Activated effector memory CD4-positive, alpha-beta T cell treated with anti-CD3 and anti-CD28 coated beads, Interleukin-2, amount 50 U/mL, for 16 hours (primary cell): ENCODE measurements around the gene DAAM2.

Experiments used
- DNase-seq: peaks from one replicate; pipeline ENCODE4 v3.0.0-alpha.2; 2020

DAAM2 gene

DNA sequence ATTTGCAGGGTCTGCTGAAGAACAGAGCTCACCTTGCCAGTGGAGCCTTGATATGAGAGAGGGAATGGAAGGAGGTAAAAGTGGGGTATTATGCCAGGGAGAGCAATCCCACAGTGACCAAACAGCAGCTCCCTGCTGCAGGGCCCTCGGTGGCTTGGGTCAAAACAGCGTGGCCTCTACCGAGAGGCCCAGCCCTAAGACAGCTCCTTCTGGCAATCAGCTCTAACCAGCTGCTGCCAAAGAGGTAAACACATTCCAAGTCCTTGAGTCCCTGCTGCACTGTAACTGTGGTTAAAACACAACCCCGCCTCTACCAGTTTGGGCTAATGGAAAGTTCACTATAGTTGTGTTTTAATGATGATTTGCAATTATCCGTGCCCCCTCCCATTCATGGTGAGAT, 1.4 kb upstream of the DAAM2 start:
- no peak for DNase-seq

DNA sequence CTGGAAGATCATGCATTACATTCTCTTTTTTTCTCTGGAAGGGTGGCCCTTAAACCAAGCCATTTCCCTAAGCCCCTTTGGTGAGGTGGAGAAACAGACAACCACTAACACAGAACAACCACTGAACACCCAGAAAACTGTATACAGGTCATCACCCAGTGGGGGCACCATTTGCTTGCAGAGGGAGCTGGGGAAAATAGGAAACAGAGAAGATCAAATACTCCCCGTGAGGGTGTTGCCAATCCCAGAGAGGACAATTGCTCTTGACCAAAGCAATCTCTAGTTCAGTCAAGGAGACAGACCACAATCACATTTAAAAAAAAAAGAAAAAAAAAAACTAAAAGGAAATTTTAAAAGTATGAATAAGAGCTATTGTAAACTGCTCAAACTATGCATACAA, 865 bp upstream of the DAAM2 start:
- DNase-seq, result no peak

DNA sequence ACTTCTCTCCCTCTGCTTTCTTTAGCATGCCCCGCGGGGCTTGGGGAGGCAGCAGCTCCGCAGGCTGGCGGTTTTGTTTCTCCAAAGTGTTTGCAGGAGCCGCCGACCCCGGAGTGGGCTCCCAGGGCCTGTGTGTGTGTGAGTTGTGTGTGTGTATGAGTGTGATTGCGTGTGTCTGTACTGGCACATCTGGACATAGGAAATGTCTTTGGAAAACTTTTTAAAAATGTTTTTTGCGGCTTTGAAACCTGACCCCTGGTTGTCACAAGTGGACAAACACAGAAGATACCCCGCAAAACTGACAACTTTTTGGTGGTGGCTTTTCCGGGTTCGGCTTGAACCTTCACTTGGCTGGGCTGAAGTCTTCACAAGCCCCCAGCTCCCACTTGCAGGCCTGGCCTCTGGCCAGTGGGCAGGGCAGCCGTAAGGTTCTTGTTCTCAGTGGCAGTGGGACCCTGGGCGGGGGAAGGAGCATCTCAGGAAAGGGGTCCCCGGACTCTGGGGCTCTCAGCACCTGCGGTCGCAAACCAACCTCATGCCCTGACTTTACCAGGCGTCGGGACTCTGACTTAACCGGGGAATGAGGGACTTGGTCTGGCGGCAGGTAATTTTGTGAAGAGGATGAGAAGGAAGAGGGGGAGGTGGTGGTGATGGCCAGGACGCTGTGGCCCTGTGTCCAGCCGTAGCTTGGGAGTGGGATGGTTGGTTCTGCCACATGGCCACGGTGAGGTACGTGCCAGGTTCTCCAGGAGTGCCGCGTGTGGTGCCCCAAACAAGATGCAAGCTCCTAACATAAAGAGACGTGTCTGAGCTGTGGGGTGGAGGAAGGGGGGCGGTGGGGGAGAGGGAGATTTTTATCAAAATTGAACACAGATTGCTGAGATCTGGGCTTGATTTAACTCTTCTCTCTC, 619 bp downstream of the DAAM2 start:
- DNase-seq, result no peak

DNA sequence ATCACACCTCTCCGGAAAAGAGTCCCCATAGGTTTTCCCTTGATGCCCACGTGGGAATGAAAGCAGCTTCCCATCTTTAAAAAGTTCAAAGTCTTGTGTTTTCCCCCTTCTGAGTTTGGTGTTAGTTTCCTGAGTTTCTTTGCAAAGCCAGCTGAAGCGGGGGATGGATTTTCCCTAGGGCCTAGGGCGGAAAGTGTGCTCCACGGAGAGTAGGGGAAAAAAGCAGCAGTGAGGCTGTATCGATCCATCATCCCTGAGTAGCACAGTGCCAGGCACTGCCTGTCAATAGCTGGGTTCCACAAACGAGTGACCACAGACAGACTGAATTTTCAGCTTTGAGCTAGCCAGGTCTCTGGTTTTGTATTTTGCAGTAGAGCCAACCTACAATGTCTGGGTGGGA, 1.3 kb downstream of the DAAM2 start:
- DNase-seq, result no peak

DNA sequence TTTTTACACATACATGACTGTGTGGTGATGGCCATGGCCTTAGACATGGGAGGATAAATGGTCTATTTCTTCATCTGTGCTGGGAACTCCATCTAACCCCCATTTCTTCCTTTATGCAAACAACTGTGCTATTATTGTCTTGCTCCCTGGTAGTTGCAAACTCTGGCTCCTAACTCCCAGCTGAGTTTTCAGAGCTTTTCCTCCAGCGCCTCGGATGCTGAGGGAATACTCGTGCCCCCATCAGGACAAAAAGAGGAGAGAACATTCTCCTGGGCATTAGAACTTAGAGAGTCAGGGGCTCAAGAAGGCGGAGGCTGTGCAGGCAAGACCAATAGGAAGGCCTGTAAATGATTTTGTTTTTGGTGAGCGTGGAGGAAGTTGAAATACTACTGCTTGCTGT, 2.1 kb downstream of the DAAM2 start:
- no peak for DNase-seq

DNA sequence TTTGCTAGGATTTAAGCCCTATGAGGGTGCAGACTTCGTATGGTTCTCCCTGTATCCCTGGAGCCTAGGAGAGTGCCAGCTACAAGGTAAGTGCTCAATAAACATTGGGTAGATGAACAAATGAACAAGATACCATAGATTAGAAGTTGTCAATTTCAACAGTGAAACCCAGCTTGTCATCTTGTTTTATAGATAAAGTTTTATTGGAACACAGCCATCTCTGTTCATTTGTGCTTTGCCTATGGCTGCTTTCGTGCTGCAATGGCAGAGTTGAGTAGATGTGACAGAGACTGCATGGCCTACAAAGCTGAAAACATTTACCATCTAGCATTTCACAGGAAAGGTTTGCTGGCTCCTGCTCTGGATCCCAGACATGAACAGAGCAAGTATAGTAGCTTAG, 5.6 kb downstream of the DAAM2 start:
- DNase-seq, result no peak

DNA sequence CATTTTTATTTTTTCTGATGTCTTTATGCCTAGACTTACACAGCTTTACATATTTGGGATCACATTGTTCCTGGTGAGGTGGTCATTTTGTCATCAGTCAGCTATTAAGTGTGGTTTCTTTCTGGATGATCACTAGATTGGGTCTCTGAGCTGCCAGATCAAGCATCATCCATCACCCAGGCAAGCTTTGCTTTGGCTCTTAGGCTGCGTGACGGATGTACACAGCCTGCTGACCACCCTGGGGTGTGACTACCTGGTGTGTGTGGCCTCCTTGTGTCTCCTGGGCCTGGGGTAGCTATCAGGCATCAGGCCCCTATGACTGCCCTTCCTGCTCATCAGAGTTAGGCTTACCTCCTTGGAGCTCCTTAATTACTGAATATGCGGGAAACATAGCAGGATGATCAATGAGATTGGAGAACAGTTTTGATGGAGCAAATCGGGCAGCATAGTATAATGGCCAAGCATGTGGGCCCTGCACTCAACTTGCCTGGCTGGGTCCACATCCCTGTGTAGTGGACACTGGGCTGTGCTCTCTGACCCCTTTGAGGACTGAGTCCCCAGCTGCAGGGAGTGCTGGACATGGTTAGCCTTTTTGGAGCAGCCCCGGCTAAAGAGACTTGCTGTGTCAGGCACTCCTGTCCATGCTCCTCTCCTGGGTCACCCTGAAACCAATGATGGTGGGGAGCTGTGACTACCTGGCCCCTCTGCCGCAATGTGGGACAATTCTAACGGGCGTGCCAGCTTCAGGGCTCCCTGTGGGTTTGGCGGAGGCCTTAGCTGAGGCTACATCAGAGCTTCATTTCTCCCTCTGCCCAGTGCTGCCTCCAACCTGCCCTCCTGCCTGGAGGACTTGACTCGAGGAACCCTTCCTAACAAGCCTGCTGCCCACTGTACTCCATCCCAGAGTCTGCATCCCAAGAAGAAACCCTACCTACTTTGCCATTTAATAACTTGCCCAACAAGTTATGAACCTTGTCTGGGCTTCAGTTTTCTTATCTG, 8.2 kb downstream of the DAAM2 start:
- DNase-seq, result no peak

DNA sequence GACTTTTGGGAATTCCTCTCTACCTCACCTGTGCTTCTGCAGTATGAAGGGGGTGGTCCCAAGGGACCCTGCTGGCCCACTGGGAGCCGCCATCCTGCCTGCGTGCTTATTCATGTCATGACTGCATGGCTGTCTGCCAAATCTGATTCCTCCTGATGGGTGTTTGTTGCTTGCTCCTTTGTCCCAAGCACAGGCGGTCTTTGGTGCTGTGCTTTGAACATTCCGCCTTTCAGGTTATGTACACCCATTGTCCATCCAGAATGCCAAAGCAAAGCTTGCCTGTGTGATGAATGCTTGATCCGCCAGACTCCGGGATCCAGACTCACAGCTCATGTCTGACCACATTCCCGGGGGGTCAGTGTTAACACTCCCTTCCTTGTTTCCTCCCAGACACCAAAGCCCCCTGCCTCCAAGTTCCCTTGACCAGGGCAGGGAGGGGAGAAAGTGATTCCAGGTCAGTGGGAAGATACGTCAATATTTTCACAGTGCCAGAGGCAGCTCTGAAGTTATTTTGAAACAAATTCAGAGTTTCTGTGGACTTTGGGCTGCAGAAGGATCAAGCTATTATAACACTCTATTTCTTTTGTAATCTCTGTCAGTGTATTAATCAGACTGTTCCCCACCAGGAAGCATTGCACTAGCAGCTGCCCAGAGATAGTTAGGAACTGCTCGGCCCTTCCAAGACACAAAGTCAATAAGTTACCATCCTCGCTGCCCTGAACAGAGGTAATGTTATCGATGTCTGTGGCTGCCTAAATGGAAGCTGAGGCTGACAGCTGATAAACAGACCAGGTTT, 9.5 kb downstream of the DAAM2 start:
- DNase-seq, result no peak

DNA sequence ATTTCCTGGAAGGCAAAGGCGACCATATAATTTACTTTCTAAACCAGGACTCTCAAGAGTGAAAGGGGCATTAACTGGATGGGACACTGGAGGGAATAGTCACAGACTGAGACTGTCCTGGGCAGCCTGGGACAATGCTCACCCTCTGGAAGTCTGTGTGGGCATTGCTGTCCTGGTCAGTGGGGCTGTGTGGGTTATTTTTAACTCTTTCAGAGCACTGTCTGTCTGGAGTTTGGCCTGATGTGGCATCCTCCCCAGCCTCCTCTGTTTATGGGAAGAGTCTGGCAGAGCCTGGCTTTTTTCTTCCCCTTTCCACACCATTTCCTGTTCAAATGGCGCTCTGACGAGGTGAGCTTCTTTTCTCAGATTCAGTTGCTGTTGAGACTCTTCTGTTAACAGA, 11.7 kb downstream of the DAAM2 start:
- no peak for DNase-seq

DNA sequence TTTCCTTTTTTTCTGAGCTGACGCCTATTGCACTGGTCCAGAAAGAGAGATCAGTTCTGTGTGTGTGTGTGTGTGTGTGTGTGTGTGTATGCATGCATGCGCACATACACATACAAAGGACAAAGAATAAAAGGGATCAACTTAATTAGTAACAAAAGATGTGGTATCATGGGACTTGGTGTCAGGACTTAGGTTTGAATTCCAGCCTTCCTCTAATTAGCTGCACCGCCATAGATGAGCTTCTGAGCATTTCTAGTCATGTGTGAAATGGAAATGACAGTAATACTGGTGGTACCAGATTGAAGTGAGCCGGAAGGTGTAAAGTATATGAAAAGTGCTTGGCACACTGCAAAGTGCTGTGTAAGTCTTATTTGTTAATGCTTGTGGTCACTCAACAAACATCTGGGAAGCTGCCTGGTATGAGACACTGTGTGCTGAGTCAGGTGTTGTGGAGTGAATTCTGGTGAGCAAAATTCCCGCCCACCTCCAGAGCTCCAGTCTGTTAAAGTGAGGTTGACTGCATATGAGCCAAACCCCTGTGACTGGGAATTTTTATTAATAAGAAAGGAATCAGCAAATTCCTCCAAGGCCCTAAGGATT, 12.4 kb downstream of the DAAM2 start:
- no peak for DNase-seq

DNA sequence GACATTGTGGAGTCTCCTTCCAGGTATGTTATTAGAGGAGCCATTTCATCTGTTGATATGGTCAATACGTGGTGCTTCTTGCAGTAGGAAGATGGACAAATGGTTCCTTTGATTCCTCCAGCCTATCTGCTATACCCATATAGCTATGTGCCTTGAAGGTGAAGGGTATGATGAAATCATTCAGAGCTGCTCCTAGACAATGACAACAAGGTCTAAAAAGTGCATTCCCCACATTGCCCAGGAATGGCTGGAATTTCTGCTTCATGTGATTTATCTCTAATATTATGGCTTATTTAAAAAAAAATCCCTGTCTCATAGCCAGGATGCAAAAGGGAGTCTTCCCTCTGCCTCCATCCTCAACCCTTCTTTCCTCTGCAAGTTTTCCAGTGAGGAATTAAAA, 14.1 kb downstream of the DAAM2 start:
- no peak for DNase-seq

DNA sequence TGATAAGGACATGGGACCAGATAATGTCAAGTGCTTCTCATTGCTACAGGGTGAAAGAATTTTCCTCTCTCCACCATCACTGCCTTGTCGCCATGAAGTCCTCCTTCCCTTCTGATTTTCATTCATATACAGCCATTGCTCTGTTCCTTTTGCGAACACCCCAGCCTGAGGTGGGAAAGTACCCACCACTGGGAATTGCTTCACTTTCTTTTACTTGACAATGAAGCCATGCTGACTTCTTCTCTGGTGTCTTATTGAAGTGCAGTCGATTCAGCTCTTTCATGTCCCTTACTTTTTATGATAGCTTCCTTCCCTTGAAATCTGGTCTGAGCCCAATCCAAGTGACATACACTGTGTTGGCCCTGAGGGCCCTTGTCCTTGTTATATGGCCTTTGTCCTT, 16.2 kb downstream of the DAAM2 start:
- DNase-seq, result no peak

DNA sequence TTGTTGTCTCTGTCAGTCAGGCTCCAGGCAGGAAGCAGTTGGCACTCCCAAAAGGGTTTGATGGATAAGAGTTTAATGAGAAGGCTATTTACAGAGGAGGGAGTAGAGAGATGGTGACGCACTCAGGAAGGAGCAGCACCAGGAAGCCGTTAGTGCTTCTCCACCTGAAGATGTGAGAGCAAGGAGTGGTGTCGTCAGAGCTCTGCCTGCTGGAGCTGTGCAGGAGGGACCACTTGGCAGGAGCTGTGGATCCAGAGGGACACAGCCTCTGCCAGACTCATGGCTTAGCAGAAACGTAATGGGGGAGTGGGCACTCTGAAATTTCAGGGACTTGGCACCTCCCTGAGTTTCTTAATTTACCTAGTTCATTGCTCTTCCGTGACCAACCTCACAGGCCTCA, 16.8 kb downstream of the DAAM2 start:
- no peak for DNase-seq

DNA sequence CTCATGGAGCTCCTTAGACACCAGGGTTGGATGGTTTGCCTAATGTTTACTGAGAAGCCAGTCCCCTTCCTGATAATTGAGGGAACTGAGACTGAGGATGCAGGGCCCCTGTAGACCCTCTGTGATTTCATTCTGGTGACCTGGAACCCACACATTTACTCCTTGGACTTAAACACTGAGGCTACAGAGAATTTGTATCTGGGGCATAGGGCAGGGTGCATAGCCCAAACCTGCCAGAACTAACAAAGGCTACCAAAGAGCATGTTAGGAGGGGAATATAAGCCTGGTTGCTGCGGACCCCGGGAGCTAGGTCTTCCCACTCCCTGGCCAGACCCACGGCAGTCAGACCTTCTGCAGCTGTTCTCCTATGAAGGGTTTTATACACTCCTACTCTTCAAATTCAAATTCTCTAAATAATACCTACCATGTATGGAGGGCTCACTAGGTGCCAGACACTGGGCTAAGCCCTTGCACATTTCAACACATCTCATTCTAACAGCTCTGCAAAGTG, 19.7 kb downstream of the DAAM2 start:
- no peak for DNase-seq

DNA sequence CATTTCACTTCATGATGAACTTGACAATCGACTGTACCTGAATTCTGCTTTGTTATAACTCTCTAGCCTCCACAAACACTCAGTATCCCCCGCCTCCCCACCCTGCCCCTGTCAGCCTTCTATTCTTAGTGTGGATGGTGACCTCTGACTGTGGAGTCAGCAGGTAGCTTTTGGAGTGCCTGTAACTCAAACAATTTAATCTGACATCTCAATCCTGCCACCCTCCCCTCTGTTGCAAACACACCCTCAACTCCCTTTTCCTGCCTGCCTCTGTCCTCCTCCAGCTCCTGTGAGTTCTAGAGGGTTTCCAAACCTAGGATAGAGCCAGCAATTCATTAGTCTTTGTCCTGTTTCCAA, 20.3 kb downstream of the DAAM2 start:
- no peak for DNase-seq

DNA sequence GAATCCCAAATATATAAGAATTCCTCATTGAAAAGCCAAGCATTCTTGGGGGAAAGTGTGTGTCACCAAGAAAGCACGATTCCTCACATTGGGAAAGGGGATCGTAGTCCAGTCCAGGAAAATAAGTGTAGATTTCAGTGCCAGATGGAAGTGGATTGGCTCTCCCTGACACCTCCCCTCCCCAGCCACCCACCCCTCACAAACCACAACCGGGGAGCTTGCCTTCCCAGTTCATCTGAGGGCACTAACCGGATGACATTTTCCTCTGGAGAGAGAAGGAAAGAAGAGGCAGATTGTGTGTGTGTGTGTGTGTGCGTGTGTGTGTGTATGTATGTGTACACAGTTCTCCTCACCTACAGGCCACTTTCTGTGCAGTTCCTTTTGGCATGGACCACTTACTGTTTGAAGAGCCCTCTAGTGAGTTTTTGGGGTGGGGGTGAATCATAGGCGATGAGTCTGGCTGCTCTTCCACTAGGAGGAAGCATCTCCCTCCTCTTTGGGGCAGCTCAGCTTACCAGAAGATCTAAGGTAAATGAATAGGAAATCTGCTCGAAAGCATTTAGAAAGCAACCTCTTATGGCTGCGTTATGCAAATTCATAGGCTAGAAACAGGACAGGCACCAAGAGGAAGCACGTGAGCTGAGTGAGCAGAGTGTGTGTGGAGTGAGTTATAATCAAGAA, 20.8 kb downstream of the DAAM2 start:
- DNase-seq, result no peak

DNA sequence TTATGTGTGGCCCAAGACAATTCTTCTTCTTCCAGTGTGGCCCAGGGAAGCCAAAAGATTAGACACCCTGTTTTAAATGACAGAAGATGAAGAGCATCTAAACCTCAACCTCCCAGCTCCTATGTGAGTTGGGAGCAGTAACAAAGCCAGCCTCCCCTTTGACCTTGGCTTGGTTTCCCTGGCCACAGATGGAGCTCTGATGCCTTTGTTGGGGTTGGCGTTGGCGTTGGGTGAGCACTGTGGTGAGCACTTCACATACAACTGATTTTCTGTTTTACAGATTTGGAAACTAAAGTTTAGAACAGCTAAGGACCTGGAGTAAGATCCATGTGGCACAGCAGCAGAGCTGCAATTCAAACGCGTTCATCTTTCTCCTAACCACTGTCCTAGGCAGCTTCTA, 22.1 kb downstream of the DAAM2 start:
- DNase-seq, result no peak

DNA sequence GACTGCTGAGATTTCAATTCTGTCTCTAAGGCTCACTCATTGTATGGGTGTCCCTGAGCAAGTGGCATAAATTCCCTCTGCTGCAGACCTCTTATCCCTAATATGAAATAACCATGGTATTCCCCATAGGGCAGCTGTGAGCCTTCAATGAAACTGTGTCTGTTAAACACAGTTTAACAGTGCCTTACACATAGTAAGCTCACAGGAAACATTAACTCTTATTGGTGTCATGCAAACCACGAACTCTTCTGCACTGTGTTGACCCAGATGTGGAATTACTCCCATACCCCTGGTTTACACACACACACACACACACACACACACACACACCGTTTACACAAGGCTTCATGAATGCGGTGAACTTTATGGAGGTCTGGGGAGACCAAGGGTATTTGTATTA, 23.2 kb downstream of the DAAM2 start:
- no peak for DNase-seq

DNA sequence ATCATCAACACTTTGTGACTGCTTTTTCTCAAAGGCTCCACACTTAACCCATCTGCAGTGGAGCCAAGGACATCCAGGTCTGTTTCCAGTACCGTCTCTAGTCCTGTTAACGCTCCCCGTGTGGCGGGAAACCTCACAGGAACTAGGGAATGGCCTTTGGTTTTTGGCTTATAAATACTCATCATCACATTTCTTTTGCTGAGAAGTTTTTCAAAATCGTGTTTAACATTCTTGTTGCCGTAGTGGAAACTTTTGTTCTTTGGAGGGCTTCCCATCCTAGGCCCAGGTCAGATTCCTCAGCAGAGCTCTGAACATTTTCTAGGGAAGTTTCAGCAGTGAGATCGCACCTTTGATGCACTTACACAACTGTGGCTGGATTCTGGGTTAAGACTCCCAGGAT, 24.6 kb downstream of the DAAM2 start:
- no peak for DNase-seq

DNA sequence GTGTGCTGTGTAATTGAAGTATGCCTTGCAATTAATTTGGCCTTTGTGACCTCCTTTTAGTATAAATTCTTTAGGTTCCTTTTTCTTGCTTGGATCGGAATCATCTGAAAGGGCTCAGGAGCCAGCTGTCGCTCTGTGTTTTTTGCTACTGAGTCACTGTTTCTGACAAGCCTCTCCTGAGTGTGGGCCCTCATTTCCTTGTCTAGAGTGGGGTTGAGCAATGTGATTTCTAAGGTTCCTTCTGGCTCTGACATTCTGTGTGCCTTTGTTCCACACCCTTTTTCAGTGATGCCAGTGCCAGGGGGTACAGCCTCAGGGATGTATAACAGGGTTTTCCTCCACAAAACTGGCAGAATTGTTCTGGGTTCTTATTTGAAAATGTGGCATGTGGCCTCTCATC, 26.5 kb downstream of the DAAM2 start:
- no peak for DNase-seq

DNA sequence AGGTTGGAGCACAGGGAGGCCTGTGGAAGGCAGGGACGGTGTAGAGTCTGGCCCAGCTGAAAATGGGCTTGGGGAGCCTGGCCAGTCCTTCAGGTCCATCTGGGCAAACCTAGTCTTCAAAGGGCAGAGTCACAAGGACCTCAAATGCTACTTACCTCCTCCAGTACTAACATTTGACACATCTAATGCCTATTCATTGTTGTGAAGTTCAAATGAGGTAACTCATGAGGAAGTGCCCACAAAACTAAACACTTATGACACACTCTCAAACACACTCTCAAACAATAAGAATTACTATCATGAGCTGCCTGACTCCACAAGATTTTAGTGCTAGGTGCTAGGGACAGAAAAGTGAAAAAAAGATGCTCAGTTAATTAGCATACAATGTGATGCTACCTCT, 27.1 kb downstream of the DAAM2 start:
- DNase-seq, result no peak

DNA sequence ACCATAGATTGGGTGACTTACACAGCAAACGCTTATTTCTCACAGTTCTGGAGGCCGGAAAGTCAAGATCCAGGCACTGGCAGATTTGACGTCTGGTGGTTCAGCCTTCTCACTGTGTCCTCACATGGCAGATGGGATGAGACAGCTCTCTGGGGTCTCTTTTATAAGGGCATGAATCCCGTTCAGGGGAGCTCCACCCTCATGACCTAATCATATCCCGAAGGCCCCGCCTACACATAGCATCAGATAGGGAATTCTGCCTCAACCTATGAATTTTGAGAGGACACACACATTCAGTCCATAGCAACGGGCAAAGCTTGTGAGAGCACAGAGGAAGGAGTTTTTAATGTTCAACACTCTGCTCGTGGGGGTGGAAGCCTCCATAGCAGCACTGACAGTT, 27.5 kb downstream of the DAAM2 start:
- DNase-seq, result no peak
